Endothelial cell (in vitro differentiated cells): Measurements from ENCODE around the gene LRP10. TPM values are rescaled to one million over a fixed set of nuclear protein-coding genes. Genes with fewer than 3 reads are reported as not detected.
A peak's percentile ranks its signal among the peaks of the same experiment; 100 is the strongest.
"Not testable (repeated sequence)": the region's sequence is repeated elsewhere in the genome, so short reads cannot be mapped to it uniquely, and the experiment has no call there.

Source experiments
- DNase-seq: peaks from one replicate; pipeline ENCODE4 v3.0.0; 2021; ENCODE audit warnings: low spot score
- H3K27ac Mint-ChIP-seq: one replicate; pipeline ENCODE4 v1.8.0; 2021; ENCODE audit warnings: mixed read lengths, inconsistent platforms; ENCODE audit not compliant: unreplicated experiment
- H3K27me3 Mint-ChIP-seq: one replicate; pipeline ENCODE4 v1.8.0; 2021; ENCODE audit warnings: mild to moderate bottlenecking, moderate library complexity, mixed read lengths, inconsistent platforms; ENCODE audit not compliant: unreplicated experiment
- H3K36me3 Mint-ChIP-seq: one replicate; pipeline ENCODE4 v1.8.0; 2021; ENCODE audit warnings: mild to moderate bottlenecking, low read depth, mixed read lengths, inconsistent platforms; ENCODE audit not compliant: unreplicated experiment
- H3K4me1 Mint-ChIP-seq: one replicate; pipeline ENCODE4 v1.8.0; 2021; ENCODE audit warnings: mild to moderate bottlenecking, mixed read lengths, inconsistent platforms; ENCODE audit not compliant: unreplicated experiment
- H3K4me3 Mint-ChIP-seq: one replicate; pipeline ENCODE4 v1.8.0; 2021; ENCODE audit warnings: mild to moderate bottlenecking, mixed read lengths, inconsistent platforms; ENCODE audit not compliant: unreplicated experiment
- H3K9me3 Mint-ChIP-seq: one replicate; pipeline ENCODE4 v1.8.0; 2021; ENCODE audit warnings: mixed read lengths, inconsistent platforms; ENCODE audit not compliant: unreplicated experiment
- CTCF ChIP-seq: fragments of 200-600 bp; sonication (generic); IDR thresholded peaks from one replicate; pipeline ENCODE4 v1.5.0; 2021; ENCODE audit warnings: antibody characterized with exemption; ENCODE audit not compliant: unreplicated experiment
- total RNA-seq: library from RNA; stranded (reverse); fragmentation: NEBNext Ultra II Directional; extraction: Animal tissue kit (Norgen Biotek cat#: 25700); gene quantifications from one replicate; pipeline ENCODE4 v1.2.1, GENCODE V29; 2021; ENCODE audit not compliant: unreplicated experiment

Gene LRP10
- total RNA-seq, 1 donor from 2014 or later, result 105 TPM

GRCh38 chr14:22852599-22852939 lies 19.0 kb upstream of the LRP10 start:
- no peak for TF ChIP-seq CTCF
- Mint-ChIP-seq H3K4me3 (no peak overlapping the region), H3K36me3 (no peaks in the 10 kb centered on the region), H3K4me1 (peaks cover 25% of the 10 kb centered on the region), H3K27ac (peak overlapping the region; percentile 48), H3K9me3 (no peaks in the 10 kb centered on the region), H3K27me3 (peaks cover 10% of the 10 kb centered on the region)
- DNase-seq, result no peak

GRCh38 chr14:22852940-22853767 lies 18.4 kb upstream of the LRP10 start:
- Mint-ChIP-seq H3K27me3 (peaks cover 8% of the 10 kb centered on the region), H3K9me3 (no peaks in the 10 kb centered on the region), H3K36me3 (no peaks in the 10 kb centered on the region), H3K4me1 (peaks cover 19% of the 10 kb centered on the region), H3K4me3 (peak overlapping the region; percentile 71), H3K27ac (peak overlapping the region; percentile 48)
- peak; percentile 96 for DNase-seq
- TF ChIP-seq CTCF, result peak; percentile 94

- H3K27me3 Mint-ChIP-seq, H3K9me3 Mint-ChIP-seq, DNase-seq, H3K27ac Mint-ChIP-seq, H3K4me3 Mint-ChIP-seq, H3K36me3 Mint-ChIP-seq: not testable (repeated sequence)
- peaks cover 13% of the 10 kb centered on the region for H3K4me1 Mint-ChIP-seq
Measured at GRCh38 chr14:22854296-22854695, 17.2 kb upstream of the LRP10 start.

GRCh38 chr14:22854963-22855724 lies 16.4 kb upstream of the LRP10 start:
- TF ChIP-seq CTCF, result no peak
- Mint-ChIP-seq H3K9me3 (no peaks in the 10 kb centered on the region), H3K27me3 (peaks cover 2% of the 10 kb centered on the region), H3K27ac (no peak overlapping the region), H3K4me1 (peaks cover 13% of the 10 kb centered on the region), H3K36me3 (no peaks in the 10 kb centered on the region), H3K4me3 (no peak overlapping the region)
- no peak for DNase-seq

- Mint-ChIP-seq H3K36me3 (no peaks in the 10 kb centered on the region), H3K27me3 (peaks cover 2% of the 10 kb centered on the region), H3K4me1 (peaks cover 7% of the 10 kb centered on the region), H3K27ac (no peak overlapping the region), H3K4me3 (no peak overlapping the region), H3K9me3 (no peaks in the 10 kb centered on the region)
- DNase-seq, result no peak
- no peak for TF ChIP-seq CTCF
Measured at GRCh38 chr14:22856428-22856827, 15.1 kb upstream of the LRP10 start.

- not testable (repeated sequence) for H3K27me3 Mint-ChIP-seq, H3K9me3 Mint-ChIP-seq, DNase-seq, H3K4me3 Mint-ChIP-seq, H3K36me3 Mint-ChIP-seq, H3K27ac Mint-ChIP-seq, H3K4me1 Mint-ChIP-seq
Measured at GRCh38 chr14:22860377-22860776, 11.2 kb upstream of the LRP10 start.
